HepG2 (cell line): ENCODE measurements around the gene SOX12. TPM values are rescaled to one million over a fixed set of nuclear protein-coding genes. Genes with fewer than 3 reads are reported as not detected.

Experiments
- BORCS8-MEF2B ChIP-seq: sonication (generic); formaldehyde crosslinking; IDR thresholded peaks from 2 replicates; pipeline ENCODE4 v1.8.0; 2022; ENCODE audit warnings: mild to moderate bottlenecking, missing genetic modification reagents
- HHEX ChIP-seq: IDR thresholded peaks from 2 replicates; pipeline ENCODE4 v1.6.1; 2016; ENCODE audit warnings: control low read depth
- HIVEP1 ChIP-seq: sonication (generic); formaldehyde crosslinking; IDR thresholded peaks from 2 replicates; pipeline ENCODE4 v1.4.0; 2020; ENCODE audit warnings: mild to moderate bottlenecking, missing genetic modification reagents
- KDM2A ChIP-seq: sonication (generic); formaldehyde crosslinking; IDR thresholded peaks from 2 replicates; pipeline ENCODE4 v1.4.0; 2020; ENCODE audit warnings: low read depth, missing genetic modification reagents, borderline replicate concordance
- KDM4B ChIP-seq: sonication (generic); formaldehyde crosslinking; IDR thresholded peaks from 2 replicates; pipeline ENCODE4 v1.4.0; 2020; ENCODE audit warnings: missing genetic modification reagents
- KLF9 ChIP-seq: IDR thresholded peaks from 2 replicates; pipeline ENCODE4 v1.6.1; 2016; ENCODE audit warnings: low read depth
- NFIC ChIP-seq: IDR thresholded peaks from 2 replicates; pipeline ENCODE4 v1.6.1; 2012; ENCODE audit warnings: mild to moderate bottlenecking, low read length, inconsistent platforms
- PHF21A ChIP-seq: sonication (generic); formaldehyde crosslinking; IDR thresholded peaks from 2 replicates; pipeline ENCODE4 v1.5.0; 2020; ENCODE audit warnings: mild to moderate bottlenecking, missing genetic modification reagents
- PPARG ChIP-seq: conservative IDR thresholded peaks from 2 replicates; pipeline ENCODE4 v1.6.1; 2016; ENCODE audit warnings: missing biosample characterization, missing genetic modification reagents
- SIX4 ChIP-seq: sonication (generic); formaldehyde crosslinking; IDR thresholded peaks from 2 replicates; pipeline ENCODE4 v1.4.0; 2020; ENCODE audit warnings: missing genetic modification reagents
- TBX3 ChIP-seq: fragments of 450-650 bp; IDR thresholded peaks from 2 replicates; pipeline ENCODE4 v1.6.1; 2017; ENCODE audit warnings: antibody characterized with exemption, mild to moderate bottlenecking, inconsistent platforms, borderline replicate concordance
- ZC3H4 ChIP-seq: sonication (generic); formaldehyde crosslinking; IDR thresholded peaks from 2 replicates; pipeline ENCODE4 v1.4.0; 2020; ENCODE audit warnings: missing genetic modification reagents, borderline replicate concordance
- ZMAT3 ChIP-seq: sonication (generic); formaldehyde crosslinking; conservative IDR thresholded peaks from 2 replicates; pipeline ENCODE4 v1.7.0; 2021; ENCODE audit warnings: missing genetic modification reagents
- ZNF263 ChIP-seq: sonication (generic); formaldehyde crosslinking; IDR thresholded peaks from 2 replicates; pipeline ENCODE4 v1.4.0; 2020; ENCODE audit warnings: missing genetic modification reagents
- ZNF3 ChIP-seq: IDR thresholded peaks from 2 replicates; pipeline ENCODE4 v1.7.0; 2017; ENCODE audit warnings: inconsistent platforms
- ZNF460 ChIP-seq: sonication (generic); formaldehyde crosslinking; IDR thresholded peaks from 2 replicates; pipeline ENCODE4 v1.5.1; 2020; ENCODE audit warnings: missing genetic modification reagents, mild to moderate bottlenecking, borderline replicate concordance
- ZNF646 ChIP-seq: sonication (generic); formaldehyde crosslinking; IDR thresholded peaks from 2 replicates; pipeline ENCODE4 v1.9.0; 2021; ENCODE audit warnings: mild to moderate bottlenecking, missing genetic modification reagents
- polyA plus RNA-seq, 8 experiments: library from polyadenylated mRNA; depleted of rRNA in 3 of 8; stranded (reverse) in 7 of 8; unstranded in 1 of 8; fragments of >200 nt; fragmentation: Illumina TruSeq in 4 of 8; extraction: Trizol in 4 of 8; gene quantifications; 2 replicates each; pipeline versions ENCODE4 v1.2.1 to v1.2.3, GENCODE V29; 2011 to 2016; ENCODE audit warnings: low read depth in 4 of 8, missing spikeins in 1 of 8, mixed read lengths in 1 of 8; ENCODE audit not compliant: insufficient read depth in 1 of 8
- total RNA-seq, 5 experiments: library from RNA; depleted of rRNA; stranded (reverse); fragments of >200 nt; fragmentation: Illumina TruSeq; extraction: Trizol; gene quantifications; 2 replicates each; pipeline ENCODE4 v1.2.3, GENCODE V29; 2016; ENCODE audit warnings: low read depth in 1 of 5
- TF ChIP-seq, protein P1 (sequence below): fragments of 450-650 bp; IDR thresholded peaks from 2 replicates; pipeline ENCODE4 v1.6.1; 2017; ENCODE audit warnings: mild to moderate bottlenecking
- TF ChIP-seq, protein P2 (sequence below): sonication (generic); formaldehyde crosslinking; conservative IDR thresholded peaks from 2 replicates; pipeline ENCODE4 v1.5.0; 2020; ENCODE audit warnings: missing genetic modification reagents

The SOX12 gene
- total and polyA plus RNA-seq, 2 of the 13 experiments (the other 11 are each of a cell fraction or from before 2014, with no cell fraction given), result 10.0 to 18.7 TPM

DNA sequence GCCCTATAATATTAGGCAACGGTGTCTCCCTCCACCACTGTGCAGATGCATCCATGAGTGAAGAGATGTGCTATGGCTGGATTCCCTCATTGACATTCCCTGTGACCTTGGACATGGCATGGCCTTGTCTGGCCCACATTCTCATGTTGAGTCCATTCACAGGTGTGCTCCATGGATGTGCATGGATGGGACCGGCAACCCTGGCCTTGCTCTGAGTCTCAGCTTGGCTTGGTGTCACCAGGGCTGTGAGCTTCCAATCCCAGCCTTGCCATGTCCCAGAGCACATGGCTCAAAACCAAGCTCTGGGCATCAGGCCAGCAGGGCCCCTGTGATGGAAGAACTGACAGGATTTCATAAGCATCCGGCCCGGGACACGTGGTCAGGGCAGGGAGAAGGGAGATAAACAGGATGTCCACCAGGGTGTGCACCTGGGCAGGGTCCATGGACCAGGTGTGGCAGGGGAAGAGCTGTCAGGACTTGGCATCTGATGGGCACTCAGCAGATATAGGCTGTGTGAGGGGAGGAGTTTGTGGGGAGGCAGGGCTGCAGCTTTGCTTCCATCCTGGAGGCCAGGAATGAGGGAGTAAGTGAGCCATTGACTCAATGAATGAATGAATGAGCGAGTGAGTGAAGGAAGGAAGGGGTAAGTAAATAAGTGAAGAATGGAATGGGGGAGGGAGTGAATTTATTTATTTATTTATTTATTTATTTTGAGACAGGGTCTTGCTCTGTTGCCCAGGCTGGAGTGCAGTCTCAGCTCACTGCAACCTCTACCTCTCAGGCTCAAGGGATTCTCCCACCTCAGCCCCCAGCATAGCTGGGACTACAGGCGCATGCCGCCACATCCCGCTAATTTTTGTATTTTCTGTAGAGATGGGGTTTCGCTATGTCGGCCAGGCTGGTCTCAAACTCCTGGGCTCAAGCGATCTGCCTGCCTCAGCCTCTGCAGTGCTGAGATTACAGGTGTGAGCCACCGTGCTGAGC is 37.2 kb downstream of the SOX12 start (continued):
- TF ChIP-seq, protein P1, sequence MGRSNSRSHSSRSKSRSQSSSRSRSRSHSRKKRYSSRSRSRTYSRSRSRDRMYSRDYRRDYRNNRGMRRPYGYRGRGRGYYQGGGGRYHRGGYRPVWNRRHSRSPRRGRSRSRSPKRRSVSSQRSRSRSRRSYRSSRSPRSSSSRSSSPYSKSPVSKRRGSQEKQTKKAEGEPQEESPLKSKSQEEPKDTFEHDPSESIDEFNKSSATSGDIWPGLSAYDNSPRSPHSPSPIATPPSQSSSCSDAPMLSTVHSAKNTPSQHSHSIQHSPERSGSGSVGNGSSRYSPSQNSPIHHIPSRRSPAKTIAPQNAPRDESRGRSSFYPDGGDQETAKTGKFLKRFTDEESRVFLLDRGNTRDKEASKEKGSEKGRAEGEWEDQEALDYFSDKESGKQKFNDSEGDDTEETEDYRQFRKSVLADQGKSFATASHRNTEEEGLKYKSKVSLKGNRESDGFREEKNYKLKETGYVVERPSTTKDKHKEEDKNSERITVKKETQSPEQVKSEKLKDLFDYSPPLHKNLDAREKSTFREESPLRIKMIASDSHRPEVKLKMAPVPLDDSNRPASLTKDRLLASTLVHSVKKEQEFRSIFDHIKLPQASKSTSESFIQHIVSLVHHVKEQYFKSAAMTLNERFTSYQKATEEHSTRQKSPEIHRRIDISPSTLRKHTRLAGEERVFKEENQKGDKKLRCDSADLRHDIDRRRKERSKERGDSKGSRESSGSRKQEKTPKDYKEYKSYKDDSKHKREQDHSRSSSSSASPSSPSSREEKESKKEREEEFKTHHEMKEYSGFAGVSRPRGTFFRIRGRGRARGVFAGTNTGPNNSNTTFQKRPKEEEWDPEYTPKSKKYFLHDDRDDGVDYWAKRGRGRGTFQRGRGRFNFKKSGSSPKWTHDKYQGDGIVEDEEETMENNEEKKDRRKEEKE, result no peak
- TF ChIP-seq TBX3 (peak; percentile 75; the same call in 1 of the 2 replicates), SIX4 (peak; percentile 92), ZC3H4 (peak; percentile 93; the same call in 1 of the 2 replicates), HHEX (CRISPR knock-in tag) (no peak), NFIC (peak; percentile 89), ZNF263 (CRISPR knock-in tag) (peak; percentile 73), ZNF3 (CRISPR knock-in tag) (peak; percentile 86), KDM4B (peak; percentile 99), ZNF646 (no peak), HIVEP1 (CRISPR knock-in tag) (peak; percentile 97), ZNF460 (CRISPR knock-in tag) (no peak; the same call in 1 of the 2 replicates), PHF21A (CRISPR knock-in tag) (peak; percentile 98), KDM2A (CRISPR knock-in tag) (peak; percentile 99), KLF9 (peak; percentile 98), ZMAT3 (CRISPR knock-in tag) (peak; percentile 100), BORCS8-MEF2B (CRISPR knock-in tag) (peak; percentile 98), PPARG (CRISPR knock-in tag) (peak; percentile 89)
- TF ChIP-seq, protein P2, sequence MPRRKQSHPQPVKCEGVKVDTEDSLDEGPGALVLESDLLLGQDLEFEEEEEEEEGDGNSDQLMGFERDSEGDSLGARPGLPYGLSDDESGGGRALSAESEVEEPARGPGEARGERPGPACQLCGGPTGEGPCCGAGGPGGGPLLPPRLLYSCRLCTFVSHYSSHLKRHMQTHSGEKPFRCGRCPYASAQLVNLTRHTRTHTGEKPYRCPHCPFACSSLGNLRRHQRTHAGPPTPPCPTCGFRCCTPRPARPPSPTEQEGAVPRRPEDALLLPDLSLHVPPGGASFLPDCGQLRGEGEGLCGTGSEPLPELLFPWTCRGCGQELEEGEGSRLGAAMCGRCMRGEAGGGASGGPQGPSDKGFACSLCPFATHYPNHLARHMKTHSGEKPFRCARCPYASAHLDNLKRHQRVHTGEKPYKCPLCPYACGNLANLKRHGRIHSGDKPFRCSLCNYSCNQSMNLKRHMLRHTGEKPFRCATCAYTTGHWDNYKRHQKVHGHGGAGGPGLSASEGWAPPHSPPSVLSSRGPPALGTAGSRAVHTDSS (CRISPR knock-in tag), result no peak
